Measurements from ENCODE around the gene HOXC9.

GRCh38 chr12:54020591-54021405, 20.8 kb downstream of the HOXC9 start:
- TF ChIP-seq CTCF (IDR thresholded peaks at IDR 0.05), result no peak
- TF ChIP-seq USF2 (IDR thresholded peaks at IDR 0.05; ENCODE audit: borderline replicate concordance, low read depth, low read length), result no peak
- no peak for TF ChIP-seq MEF2A (IDR thresholded peaks at IDR 0.05; ENCODE audit: borderline replicate concordance, low read depth)
- no peak for TF ChIP-seq YY1 (IDR thresholded peaks at IDR 0.05; ENCODE audit: low read depth)
- TF ChIP-seq PBX3 (IDR thresholded peaks at IDR 0.05), result no peak
- TF ChIP-seq RFX5 (IDR thresholded peaks at IDR 0.05; ENCODE audit: low read length), result no peak
- TF ChIP-seq MAX (IDR thresholded peaks at IDR 0.05; ENCODE audit: low read depth), result no peak
- TF ChIP-seq ELF1 (IDR thresholded peaks at IDR 0.05), result no peak
- TF ChIP-seq EP300 (IDR thresholded peaks at IDR 0.05; ENCODE audit: borderline replicate concordance in 1 of 2, low read depth in 1 of 2, low read length in 1 of 2), result no peak

All from SK-N-SH (cell line).